ENCODE data around the gene DDX10.

GRCh38 chr11:108915666-108916065 lies 250.8 kb downstream of the DDX10 start:
- TF ChIP-seq POLR2A (IDR thresholded peaks at IDR 0.05), result no peak
- TF ChIP-seq, protein P1, sequence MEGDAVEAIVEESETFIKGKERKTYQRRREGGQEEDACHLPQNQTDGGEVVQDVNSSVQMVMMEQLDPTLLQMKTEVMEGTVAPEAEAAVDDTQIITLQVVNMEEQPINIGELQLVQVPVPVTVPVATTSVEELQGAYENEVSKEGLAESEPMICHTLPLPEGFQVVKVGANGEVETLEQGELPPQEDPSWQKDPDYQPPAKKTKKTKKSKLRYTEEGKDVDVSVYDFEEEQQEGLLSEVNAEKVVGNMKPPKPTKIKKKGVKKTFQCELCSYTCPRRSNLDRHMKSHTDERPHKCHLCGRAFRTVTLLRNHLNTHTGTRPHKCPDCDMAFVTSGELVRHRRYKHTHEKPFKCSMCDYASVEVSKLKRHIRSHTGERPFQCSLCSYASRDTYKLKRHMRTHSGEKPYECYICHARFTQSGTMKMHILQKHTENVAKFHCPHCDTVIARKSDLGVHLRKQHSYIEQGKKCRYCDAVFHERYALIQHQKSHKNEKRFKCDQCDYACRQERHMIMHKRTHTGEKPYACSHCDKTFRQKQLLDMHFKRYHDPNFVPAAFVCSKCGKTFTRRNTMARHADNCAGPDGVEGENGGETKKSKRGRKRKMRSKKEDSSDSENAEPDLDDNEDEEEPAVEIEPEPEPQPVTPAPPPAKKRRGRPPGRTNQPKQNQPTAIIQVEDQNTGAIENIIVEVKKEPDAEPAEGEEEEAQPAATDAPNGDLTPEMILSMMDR (IDR thresholded peaks at IDR 0.05), result no peak

Data from esophagus squamous epithelium (tissue), 4 donors.